A673 (cell line): ENCODE results near the gene MYL12A. TPM values are rescaled to one million over a fixed set of nuclear protein-coding genes. Genes with fewer than 3 reads are reported as not detected.

Source experiments
- BruUV-seq: library from RNA; stranded (reverse); fragments of 400-500 nt; replicated peaks from 2 replicates; lab custom pipeline; 2021; lab: Mats Ljungman, UMichigan
- CTCF ChIA-PET: fragments of 300-600 bp; sonication (Branson Sonifier 250); formaldehyde crosslinking; loops from one replicate; lab custom pipeline; 2022; ENCODE audit warnings: antibody characterized with exemption; lab: Charles Lee
- POLR2A ChIA-PET: fragments of 300-600 bp; sonication (Branson Sonifier 250); formaldehyde crosslinking; loops from one replicate; lab custom pipeline; 2022; ENCODE audit warnings: antibody characterized with exemption; ENCODE audit not compliant: low non-redundant PET; lab: Charles Lee
- DNase-seq: peaks from one replicate; pipeline ENCODE4 v3.0.0-alpha.2; 2015; ENCODE audit warnings: low spot score
- H3K27ac ChIP-seq: fragments of 200-600 bp; sonication (generic); 2 replicates; pipeline ENCODE4 v1.5.1; 2016; ENCODE audit warnings: mixed run types, low read depth, mild to moderate bottlenecking, mixed read lengths, antibody characterized with exemption, low read length; ENCODE audit not compliant: poor library complexity, severe bottlenecking
- H3K27me3 ChIP-seq: fragments of 200-600 bp; sonication (generic); replicated peaks from 2 replicates; pipeline ENCODE4 v1.6.1; 2017; ENCODE audit warnings: mixed run types, low read depth, mild to moderate bottlenecking, mixed read lengths, antibody characterized with exemption, low read length; ENCODE audit not compliant: insufficient read depth, poor library complexity
- H3K36me3 ChIP-seq: fragments of 200-600 bp; sonication (generic); 2 replicates; pipeline ENCODE4 v1.6.1; 2016; ENCODE audit warnings: mixed run types, mild to moderate bottlenecking, mixed read lengths, antibody characterized with exemption, low read length; ENCODE audit not compliant: insufficient read depth, poor library complexity, severe bottlenecking
- H3K4me1 ChIP-seq: fragments of 200-600 bp; sonication (generic); 2 replicates; pipeline ENCODE4 v1.6.1; 2017; ENCODE audit warnings: mixed run types, mild to moderate bottlenecking, mixed read lengths, antibody characterized with exemption, low read length; ENCODE audit not compliant: insufficient read depth, poor library complexity, severe bottlenecking
- H3K4me3 ChIP-seq: fragments of 200-600 bp; sonication (generic); 2 replicates; pipeline ENCODE4 v1.5.1; 2016; ENCODE audit warnings: low read depth, mixed run types, mild to moderate bottlenecking, mixed read lengths, low read length; ENCODE audit not compliant: poor library complexity, severe bottlenecking
- H3K9me3 ChIP-seq: fragments of 200-600 bp; sonication (generic); 2 replicates; pipeline ENCODE4 v1.6.1; 2016; ENCODE audit warnings: mixed run types, low read depth, mild to moderate bottlenecking, mixed read lengths, antibody characterized with exemption, low read length; ENCODE audit not compliant: poor library complexity, severe bottlenecking
- EZH2 ChIP-seq: fragments of 200-600 bp; sonication (generic); IDR thresholded peaks from 2 replicates; pipeline ENCODE4 v1.6.1; 2017; ENCODE audit warnings: borderline replicate concordance, low read depth, mild to moderate bottlenecking, mixed read lengths, antibody characterized with exemption, low read length; ENCODE audit not compliant: poor library complexity, severe bottlenecking
- intact Hi-C: fragments of 100-400 bp; cut with micrococcal nuclease; formaldehyde crosslinking; loops from one replicate; pipeline ENCODE4 v1.10.0; 2022; ENCODE audit not compliant: unreplicated experiment
- total RNA-seq: library from RNA; stranded (reverse); gene quantifications from 2 replicates; pipeline ENCODE4 v1.2.3, GENCODE V29; 2021
- TF ChIP-seq, protein P1 (sequence below): fragments of 300-800, 200-600 bp; sonication (generic); conservative IDR thresholded peaks from 2 replicates; pipeline ENCODE4 v1.5.1; 2017; ENCODE audit warnings: low read depth, mild to moderate bottlenecking, antibody characterized with exemption, low read length, moderate library complexity, mixed read lengths

The MYL12A gene
- total RNA-seq, 1 experiment from 2014 or later: 357 TPM

DNA sequence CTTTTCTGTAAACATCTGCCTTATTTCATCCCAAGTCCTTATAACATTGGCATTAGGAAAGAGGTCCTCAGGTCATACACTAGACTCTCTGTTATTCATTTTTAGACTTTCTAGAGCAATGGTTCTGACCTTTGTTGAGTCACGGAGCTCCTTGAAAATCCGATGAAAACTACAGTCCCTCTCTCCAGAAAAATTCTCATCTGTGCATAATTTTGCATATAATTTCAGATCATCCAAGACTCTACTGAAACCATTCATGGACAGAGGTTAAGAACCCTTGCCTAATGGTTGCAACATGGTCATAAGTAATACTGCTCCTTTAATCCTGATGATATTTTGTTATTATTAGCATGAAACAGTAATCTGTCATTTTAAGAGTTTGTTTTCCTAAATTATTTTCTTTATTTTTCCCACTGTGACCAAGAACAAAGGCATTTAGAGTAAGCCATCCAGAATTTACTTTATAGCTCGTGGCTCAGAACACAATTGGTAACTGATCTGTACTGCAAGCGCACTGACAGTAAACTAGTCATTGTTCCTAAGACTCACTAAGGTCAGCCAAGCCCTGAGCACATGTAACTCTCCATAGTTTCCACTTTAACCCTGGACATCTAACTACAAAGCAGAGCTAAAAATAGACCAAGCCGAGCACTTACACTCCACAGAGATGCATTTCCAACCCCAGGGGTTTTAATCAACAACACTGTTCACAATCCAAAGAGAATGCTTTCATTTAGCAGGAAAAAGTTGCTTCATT lies 36.2 kb upstream of the MYL12A start:
- H3K9me3 ChIP-seq: no peaks in the 10 kb centered on the region
- POLR2A ChIA-PET: no interaction called here
- DNase-seq: no peak
- peaks cover 4% of the 10 kb centered on the region for H3K4me1 ChIP-seq
- H3K27ac ChIP-seq: no peak overlapping the region
- CTCF ChIA-PET: no interaction called here
- TF ChIP-seq, protein P1, sequence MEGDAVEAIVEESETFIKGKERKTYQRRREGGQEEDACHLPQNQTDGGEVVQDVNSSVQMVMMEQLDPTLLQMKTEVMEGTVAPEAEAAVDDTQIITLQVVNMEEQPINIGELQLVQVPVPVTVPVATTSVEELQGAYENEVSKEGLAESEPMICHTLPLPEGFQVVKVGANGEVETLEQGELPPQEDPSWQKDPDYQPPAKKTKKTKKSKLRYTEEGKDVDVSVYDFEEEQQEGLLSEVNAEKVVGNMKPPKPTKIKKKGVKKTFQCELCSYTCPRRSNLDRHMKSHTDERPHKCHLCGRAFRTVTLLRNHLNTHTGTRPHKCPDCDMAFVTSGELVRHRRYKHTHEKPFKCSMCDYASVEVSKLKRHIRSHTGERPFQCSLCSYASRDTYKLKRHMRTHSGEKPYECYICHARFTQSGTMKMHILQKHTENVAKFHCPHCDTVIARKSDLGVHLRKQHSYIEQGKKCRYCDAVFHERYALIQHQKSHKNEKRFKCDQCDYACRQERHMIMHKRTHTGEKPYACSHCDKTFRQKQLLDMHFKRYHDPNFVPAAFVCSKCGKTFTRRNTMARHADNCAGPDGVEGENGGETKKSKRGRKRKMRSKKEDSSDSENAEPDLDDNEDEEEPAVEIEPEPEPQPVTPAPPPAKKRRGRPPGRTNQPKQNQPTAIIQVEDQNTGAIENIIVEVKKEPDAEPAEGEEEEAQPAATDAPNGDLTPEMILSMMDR: no peak
- no peak for TF ChIP-seq EZH2
- H3K27me3 ChIP-seq: no peaks in the 10 kb centered on the region
- H3K36me3 ChIP-seq: no peaks in the 10 kb centered on the region
- no TSS peak for BruUV-seq
- intact Hi-C loops: no loop called here
- H3K4me3 ChIP-seq: no peak overlapping the region

DNA sequence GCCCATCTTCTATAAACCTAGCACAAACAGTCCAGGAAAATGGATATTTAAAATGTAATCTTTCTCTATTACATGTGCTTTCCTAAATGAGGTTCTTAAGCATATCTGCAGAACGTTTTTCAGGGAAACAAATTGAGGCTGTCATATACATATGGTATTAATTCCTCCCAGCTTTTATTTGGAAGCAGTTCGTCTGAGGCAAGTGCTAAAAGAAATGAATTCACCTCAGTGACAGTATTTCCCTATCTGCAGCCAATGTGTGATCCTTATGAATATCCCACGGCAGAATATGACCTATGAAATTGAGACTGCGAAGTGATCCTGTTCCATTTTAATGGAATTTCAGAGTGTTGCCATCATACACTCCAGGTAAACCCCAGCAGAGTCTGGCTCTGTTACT lies 34.9 kb upstream of the MYL12A start:
- H3K9me3 ChIP-seq: no peaks in the 10 kb centered on the region
- no peak overlapping the region for H3K27ac ChIP-seq
- intact Hi-C loops: no loop called here
- BruUV-seq: no TSS peak
- no peaks in the 10 kb centered on the region for H3K27me3 ChIP-seq
- no peak for DNase-seq
- CTCF ChIA-PET: no interaction called here
- no peaks in the 10 kb centered on the region for H3K36me3 ChIP-seq
- H3K4me3 ChIP-seq: no peak overlapping the region
- TF ChIP-seq, protein P1: no peak
- POLR2A ChIA-PET: no interaction called here
- peaks cover 4% of the 10 kb centered on the region for H3K4me1 ChIP-seq

- CTCF ChIA-PET: no interaction called here
- intact Hi-C loops: no loop called here
These were observed 34.1 kb upstream of the MYL12A start for GRCh38 chr18:3213300-3214059.

More at GRCh38 chr18:3213300-3214059, 34.1 kb upstream of the MYL12A start:
- H3K27ac ChIP-seq: no peak overlapping the region
- DNase-seq: no peak
- H3K27me3 ChIP-seq: no peaks in the 10 kb centered on the region
- no TSS peak for BruUV-seq
- H3K4me1 ChIP-seq: peaks cover 4% of the 10 kb centered on the region
- no peaks in the 10 kb centered on the region for H3K9me3 ChIP-seq
- H3K36me3 ChIP-seq: no peaks in the 10 kb centered on the region
- no peak overlapping the region for H3K4me3 ChIP-seq
- no peak for TF ChIP-seq EZH2
- TF ChIP-seq, protein P1: no peak
- POLR2A ChIA-PET: no interaction called here
